HepG2 (cell line): ENCODE data around the gene CPEB3. TPM values are rescaled to one million over a fixed set of nuclear protein-coding genes. Genes with fewer than 3 reads are reported as not detected.

Experiments
- ATAC-seq: fragments of 200-7000 bp; cut with Tn5 transposase; 3 replicates; pipeline ENCODE4 v1.9.1; 2020; ENCODE audit warnings: mild to moderate bottlenecking, moderate library complexity
- BruUV-seq: library from RNA; stranded (reverse); fragments of 400-500 nt; replicated peaks from 2 replicates; lab custom pipeline; 2021; lab: Mats Ljungman, UMichigan
- CTCF ChIA-PET: fragments of 300-600 bp; formaldehyde crosslinking; extraction: SDS; loops from one replicate; lab custom pipeline; 2021; ENCODE audit warnings: low total read pairs, inconsistent platforms, low intra/inter-chr PET ratio; lab: Yijun Ruan, JAX
- POLR2A ChIA-PET: fragments of 350-600 bp; sonication (Branson Sonifier 250); formaldehyde crosslinking; loops from one replicate; lab custom pipeline; 2020; ENCODE audit warnings: antibody characterized with exemption, inconsistent platforms; lab: Yijun Ruan, JAX
- DNase-seq: peaks from one replicate; pipeline ENCODE4 v3.0.0-alpha.2; 2015; ENCODE audit warnings: low spot score
- FAIRE-seq: peaks from 3 replicates; lab custom pipeline; 2011; peaks lifted over from hg19 to GRCh38; lab: Jason Lieb, UNC
- H2AFZ ChIP-seq: one replicate; pipeline ENCODE4 v1.6.1; 2011; ENCODE audit warnings: low read length, inconsistent platforms
- H3K27ac ChIP-seq: fragments of 300-600 bp; 3 replicates; pipeline ENCODE4 v1.8.0; 2011; ENCODE audit warnings: mixed run types, mild to moderate bottlenecking, mixed read lengths, low read length, inconsistent platforms; ENCODE audit not compliant: insufficient read depth; ENCODE audit errors: extremely low read length
- H3K27me3 ChIP-seq, 2 experiments: fragments of 200-600 bp in 1 of 2; 2 replicates in 1 of 2; 3 replicates in 1 of 2; pipeline versions ENCODE4 v1.6.0 to v1.8.0; 2011; ENCODE audit warnings: low read length in 2 of 2, mild to moderate bottlenecking in 2 of 2, moderate library complexity in 2 of 2, inconsistent platforms in 1 of 2; ENCODE audit not compliant: insufficient read depth in 2 of 2, control insufficient read depth in 1 of 2
- H3K36me3 ChIP-seq, 2 experiments: fragments of 200-600 bp in 1 of 2; replicated peaks in 1 of 2; 2 replicates in 1 of 2; 3 replicates in 1 of 2; pipeline versions ENCODE4 v1.5.1 to v1.8.0; 2011; ENCODE audit warnings: low read length in 2 of 2, inconsistent platforms in 1 of 2; ENCODE audit not compliant: insufficient read depth in 2 of 2, control insufficient read depth in 1 of 2
- H3K4me1 ChIP-seq: 2 replicates; pipeline ENCODE4 v1.5.1; 2012; ENCODE audit warnings: low read length, inconsistent platforms; ENCODE audit not compliant: insufficient read depth
- H3K4me2 ChIP-seq: 2 replicates; pipeline ENCODE4 v1.6.0; 2011; ENCODE audit warnings: low read depth, low read length, inconsistent platforms
- H3K4me3 ChIP-seq, 3 experiments: fragments of 200-600 bp in 1 of 3; sonication (generic), shearing (Covaris generic) in 1 of 3; replicated peaks in 1 of 3; 2 replicates each; pipeline ENCODE4 v1.5.1; 2011 to 2016; ENCODE audit warnings: low read length in 3 of 3, inconsistent platforms in 2 of 3, low read depth in 2 of 3, mild to moderate bottlenecking in 2 of 3, control low read depth in 1 of 3, mixed read lengths in 1 of 3; ENCODE audit not compliant: insufficient read depth in 1 of 3
- H3K79me2 ChIP-seq: one replicate; pipeline ENCODE4 v1.6.1; 2011; ENCODE audit warnings: low read length, inconsistent platforms; ENCODE audit not compliant: insufficient read depth
- H3K9ac ChIP-seq: 2 replicates; pipeline ENCODE4 v1.6.0; 2011; ENCODE audit warnings: mild to moderate bottlenecking, low read depth, low read length, inconsistent platforms; ENCODE audit not compliant: insufficient read depth
- H3K9me3 ChIP-seq: 2 replicates; pipeline ENCODE4 v1.5.1; 2012; ENCODE audit warnings: mild to moderate bottlenecking, low read length
- H4K20me1 ChIP-seq: 2 replicates; pipeline ENCODE4 v1.6.0; 2011; ENCODE audit warnings: inconsistent platforms, mild to moderate bottlenecking, low read length, moderate library complexity; ENCODE audit not compliant: insufficient read depth
- AKAP8 ChIP-seq: sonication (generic); formaldehyde crosslinking; IDR thresholded peaks from 2 replicates; pipeline ENCODE4 v1.5.1; 2020; ENCODE audit warnings: mild to moderate bottlenecking, missing genetic modification reagents
- CREM ChIP-seq, 2 experiments: sonication (generic) in 1 of 2; formaldehyde crosslinking in 1 of 2; IDR thresholded peaks; 2 replicates each; pipeline versions ENCODE4 v1.4.0 to v1.6.1; 2016 to 2020; ENCODE audit warnings: antibody characterized with exemption in 1 of 2, mild to moderate bottlenecking in 1 of 2, missing genetic modification reagents in 1 of 2
- SMARCC2 ChIP-seq: fragments of 450-650 bp; IDR thresholded peaks from 2 replicates; pipeline ENCODE4 v1.6.1; 2017; ENCODE audit warnings: antibody characterized with exemption, mild to moderate bottlenecking
- ZFP90 ChIP-seq: sonication (generic); formaldehyde crosslinking; IDR thresholded peaks from 2 replicates; pipeline ENCODE4 v1.8.0; 2022; ENCODE audit warnings: missing genetic modification reagents, mild to moderate bottlenecking, inconsistent platforms, borderline replicate concordance
- ZNF121 ChIP-seq: sonication (generic); formaldehyde crosslinking; IDR thresholded peaks from 2 replicates; pipeline ENCODE4 v1.5.0; 2020; ENCODE audit warnings: mild to moderate bottlenecking, missing genetic modification reagents
- ZNF589 ChIP-seq: sonication (generic); formaldehyde crosslinking; conservative IDR thresholded peaks from 2 replicates; pipeline ENCODE4 v1.8.0; 2022; ENCODE audit warnings: mild to moderate bottlenecking, moderate library complexity, missing genetic modification reagents
- WGBS: methylation state at CpG from one replicate; pipeline ENCODE4 v1.1.6; 2017; ENCODE audit warnings: low lambda C conversion rate; 5-methylcytosine and 5-hydroxymethylcytosine counted together
- in situ Hi-C: cut with HindIII; loops from 2 replicates; pipeline ENCODE4 v1.10.0; 2017; ENCODE audit warnings: low pct_unique_long_range_greater_than_20kb; ENCODE audit not compliant: extremely low pct_ligation_motif_present
- intact Hi-C: fragments of 100-400 bp; cut with micrococcal nuclease; formaldehyde crosslinking; loops from one replicate; pipeline ENCODE4 v1.10.0; 2022; ENCODE audit not compliant: unreplicated experiment
- polyA plus RNA-seq, 8 experiments: library from polyadenylated mRNA; depleted of rRNA in 3 of 8; stranded (reverse) in 7 of 8; unstranded in 1 of 8; fragments of >200 nt; fragmentation: Illumina TruSeq in 4 of 8; extraction: Trizol in 4 of 8; gene quantifications; 2 replicates each; pipeline versions ENCODE4 v1.2.1 to v1.2.3, GENCODE V29; 2011 to 2016; ENCODE audit warnings: low read depth in 4 of 8, missing spikeins in 1 of 8, mixed read lengths in 1 of 8; ENCODE audit not compliant: insufficient read depth in 1 of 8
- total RNA-seq, 5 experiments: library from RNA; depleted of rRNA; stranded (reverse); fragments of >200 nt; fragmentation: Illumina TruSeq; extraction: Trizol; gene quantifications; 2 replicates each; pipeline ENCODE4 v1.2.3, GENCODE V29; 2016; ENCODE audit warnings: low read depth in 1 of 5
- TF ChIP-seq, protein P1 (sequence below): sonication (generic); formaldehyde crosslinking; IDR thresholded peaks from 2 replicates; pipeline ENCODE4 v1.5.0; 2020; ENCODE audit warnings: mild to moderate bottlenecking, missing genetic modification reagents
- TF ChIP-seq, protein P2 (sequence below): sonication (generic); formaldehyde crosslinking; conservative IDR thresholded peaks from 2 replicates; pipeline ENCODE4 v1.4.0; 2020; ENCODE audit warnings: missing genetic modification reagents

Gene CPEB3
- total and polyA plus RNA-seq, 2 of the 13 experiments (the other 11 are each of a cell fraction or from before 2014, with no cell fraction given) = 0.66 to 0.70 TPM

DNA sequence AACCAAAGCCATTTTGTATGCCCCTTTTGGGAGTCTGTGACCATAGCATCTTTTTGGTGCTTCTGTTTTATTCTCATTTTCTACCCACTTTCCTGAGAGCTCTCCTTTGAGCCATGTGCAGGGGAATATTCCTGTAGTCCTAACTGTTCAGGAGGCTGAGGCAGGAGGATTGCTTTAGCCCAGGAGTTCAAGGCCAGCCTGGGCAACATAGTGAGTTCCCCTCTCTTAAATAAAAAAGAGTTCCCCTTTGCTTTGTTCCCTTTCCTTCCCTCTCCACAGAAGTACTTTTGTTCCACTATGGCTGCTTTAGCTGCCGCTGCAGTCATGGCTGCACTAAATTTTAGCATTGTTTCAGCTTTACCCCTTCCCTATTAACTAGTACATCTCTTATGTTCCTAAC lies 281.4 kb downstream of the CPEB3 start:
- Histone ChIP-seq H3K79me2 (no peaks in the 10 kb centered on the region), H3K27me3 (no peaks in the 10 kb centered on the region), H4K20me1 (no peaks in the 10 kb centered on the region), H3K4me3 (no peak overlapping the region), H3K27ac (peak overlapping the region; percentile 29), H3K4me2 (no peak overlapping the region), H3K9me3 (no peaks in the 10 kb centered on the region), H3K9ac (no peak overlapping the region), H3K36me3 (peaks cover 4 to 31% of the 10 kb centered on the region in 2 experiments; a peak in 3 of 5 replicates), H2AFZ (no peak overlapping the region), H3K4me1 (peaks cover 19% of the 10 kb centered on the region)
- CTCF ChIA-PET = no interaction called here
- in situ Hi-C loops (no loop called here), intact Hi-C loops (no loop called here)
- ATAC-seq (no peak), DNase-seq (no peak), FAIRE-seq (no peak)
- BruUV-seq = no TSS peak
- POLR2A ChIA-PET = interaction anchor here (1.4 kb wide), 1 partner anchor 680 kb away, joined by 3 read pairs; the partner anchor contains the start of gene HHEX
- WGBS = 93% methylated on average over 1 of the region's 1 CpG
- TF ChIP-seq ZFP90 (no peak), ZNF121 (CRISPR knock-in tag) (peak; percentile 75; the same call in 1 of the 2 replicates)
- TF ChIP-seq, protein P1, sequence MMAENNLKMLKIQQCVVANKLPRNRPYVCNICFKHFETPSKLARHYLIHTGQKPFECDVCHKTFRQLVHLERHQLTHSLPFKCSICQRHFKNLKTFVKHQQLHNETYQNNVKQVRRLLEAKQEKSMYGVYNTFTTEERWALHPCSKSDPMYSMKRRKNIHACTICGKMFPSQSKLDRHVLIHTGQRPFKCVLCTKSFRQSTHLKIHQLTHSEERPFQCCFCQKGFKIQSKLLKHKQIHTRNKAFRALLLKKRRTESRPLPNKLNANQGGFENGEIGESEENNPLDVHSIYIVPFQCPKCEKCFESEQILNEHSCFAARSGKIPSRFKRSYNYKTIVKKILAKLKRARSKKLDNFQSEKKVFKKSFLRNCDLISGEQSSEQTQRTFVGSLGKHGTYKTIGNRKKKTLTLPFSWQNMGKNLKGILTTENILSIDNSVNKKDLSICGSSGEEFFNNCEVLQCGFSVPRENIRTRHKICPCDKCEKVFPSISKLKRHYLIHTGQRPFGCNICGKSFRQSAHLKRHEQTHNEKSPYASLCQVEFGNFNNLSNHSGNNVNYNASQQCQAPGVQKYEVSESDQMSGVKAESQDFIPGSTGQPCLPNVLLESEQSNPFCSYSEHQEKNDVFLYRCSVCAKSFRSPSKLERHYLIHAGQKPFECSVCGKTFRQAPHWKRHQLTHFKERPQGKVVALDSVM (CRISPR knock-in tag) = peak; percentile 90

DNA sequence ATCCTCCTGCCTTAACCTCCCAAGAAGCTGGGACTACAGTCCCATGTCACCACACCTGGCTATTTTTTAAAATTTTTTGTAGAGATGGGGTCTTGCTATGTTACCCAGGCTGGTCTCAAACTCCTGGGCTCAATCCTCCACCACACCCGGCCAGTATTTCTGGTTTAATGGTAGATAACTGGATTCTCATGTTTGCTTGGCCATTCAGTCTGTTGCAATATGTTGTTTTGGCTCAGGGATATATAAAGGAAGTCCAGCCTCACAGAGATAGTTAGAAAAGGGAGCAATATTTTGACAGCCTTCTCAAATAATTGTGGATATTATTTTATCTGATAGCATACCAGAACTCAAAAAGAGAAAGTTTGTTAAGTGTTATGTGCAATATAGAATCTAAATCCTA lies 284.9 kb downstream of the CPEB3 start:
- intact Hi-C loops (no loop called here), in situ Hi-C loops (no loop called here)
- H3K27ac ChIP-seq = no peak overlapping the region
- POLR2A ChIA-PET = no interaction called here
- H3K4me3 ChIP-seq = no peak overlapping the region
- 93% methylated on average over 1 of the region's 1 CpG for WGBS
- H4K20me1 ChIP-seq = no peaks in the 10 kb centered on the region
- no peaks in the 10 kb centered on the region for H3K9me3 ChIP-seq
- H3K4me2 ChIP-seq = no peak overlapping the region
- DNase-seq = no peak
- FAIRE-seq = no peak
- no peaks in the 10 kb centered on the region for H3K27me3 ChIP-seq
- peaks cover 19% of the 10 kb centered on the region for H3K4me1 ChIP-seq
- no peak overlapping the region for H2AFZ ChIP-seq
- H3K9ac ChIP-seq = no peak overlapping the region
- no peak for ATAC-seq
- H3K36me3 ChIP-seq = peaks cover 4 to 17% of the 10 kb centered on the region in 2 experiments; a peak in 2 of 5 replicates
- CTCF ChIA-PET = no interaction called here
- no TSS peak for BruUV-seq
- H3K79me2 ChIP-seq = no peaks in the 10 kb centered on the region
- no peak for TF ChIP-seq CREM (IDR thresholded peaks at IDR 0.05)
- no peak for TF ChIP-seq CREM (CRISPR knock-in tag; IDR thresholded peaks at IDR 0.05)
- no peak for TF ChIP-seq SMARCC2
- TF ChIP-seq, protein P2, sequence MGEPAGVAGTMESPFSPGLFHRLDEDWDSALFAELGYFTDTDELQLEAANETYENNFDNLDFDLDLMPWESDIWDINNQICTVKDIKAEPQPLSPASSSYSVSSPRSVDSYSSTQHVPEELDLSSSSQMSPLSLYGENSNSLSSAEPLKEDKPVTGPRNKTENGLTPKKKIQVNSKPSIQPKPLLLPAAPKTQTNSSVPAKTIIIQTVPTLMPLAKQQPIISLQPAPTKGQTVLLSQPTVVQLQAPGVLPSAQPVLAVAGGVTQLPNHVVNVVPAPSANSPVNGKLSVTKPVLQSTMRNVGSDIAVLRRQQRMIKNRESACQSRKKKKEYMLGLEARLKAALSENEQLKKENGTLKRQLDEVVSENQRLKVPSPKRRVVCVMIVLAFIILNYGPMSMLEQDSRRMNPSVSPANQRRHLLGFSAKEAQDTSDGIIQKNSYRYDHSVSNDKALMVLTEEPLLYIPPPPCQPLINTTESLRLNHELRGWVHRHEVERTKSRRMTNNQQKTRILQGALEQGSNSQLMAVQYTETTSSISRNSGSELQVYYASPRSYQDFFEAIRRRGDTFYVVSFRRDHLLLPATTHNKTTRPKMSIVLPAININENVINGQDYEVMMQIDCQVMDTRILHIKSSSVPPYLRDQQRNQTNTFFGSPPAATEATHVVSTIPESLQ (CRISPR knock-in tag) = no peak
- no peak for TF ChIP-seq ZNF589 (CRISPR knock-in tag)
- TF ChIP-seq AKAP8 (CRISPR knock-in tag) = no peak
